HG03571 (cell line): Measurements from ENCODE around the gene STIM1.
"Not testable (repeated sequence)": the region's sequence is repeated elsewhere in the genome, so short reads cannot be mapped to it uniquely, and the experiment has no call there.

Source experiments
- ATAC-seq: cut with Tn5 transposase; IDR thresholded peaks from one replicate; pipeline ENCODE4 v1.9.1; 2021; ENCODE audit not compliant: unreplicated experiment

STIM1 gene

DNA sequence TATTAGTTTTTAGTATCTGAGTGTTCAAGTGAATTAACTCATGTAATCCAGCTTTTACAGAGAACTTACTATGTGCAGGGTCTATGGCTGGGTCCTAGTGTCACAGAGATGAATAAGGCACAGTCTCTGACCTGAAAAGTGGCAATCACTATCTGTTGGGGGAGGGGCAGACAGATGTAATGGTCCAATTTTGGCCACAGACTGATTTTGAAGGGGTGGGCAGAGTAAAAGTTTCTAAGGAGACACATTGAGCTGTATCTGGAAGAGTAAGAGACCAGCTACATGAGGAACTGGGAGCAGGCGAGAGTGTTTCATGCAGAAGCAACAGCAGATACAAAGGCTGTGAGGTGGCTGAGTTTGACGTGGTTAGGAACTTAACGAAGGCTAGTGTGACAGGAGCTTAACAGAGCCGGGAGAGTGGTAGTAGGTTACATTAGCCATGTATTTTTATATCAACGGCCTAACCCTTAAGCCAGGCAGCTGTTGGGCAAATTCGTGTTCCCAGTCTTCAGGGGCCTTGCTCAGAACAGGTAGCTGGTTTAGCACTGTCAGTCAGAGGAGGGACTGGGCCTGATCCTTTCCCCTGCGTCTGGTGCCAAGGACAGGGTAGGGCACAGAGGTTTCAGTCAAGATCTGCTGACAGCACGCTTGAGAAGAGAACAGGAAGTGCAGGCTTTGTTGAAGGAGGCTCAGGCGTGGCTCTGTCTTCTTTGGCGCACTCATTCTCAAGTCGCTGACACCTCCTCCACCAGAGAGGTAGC is 1.4 kb upstream of the STIM1 start:
- ATAC-seq, result peak; percentile 42

DNA sequence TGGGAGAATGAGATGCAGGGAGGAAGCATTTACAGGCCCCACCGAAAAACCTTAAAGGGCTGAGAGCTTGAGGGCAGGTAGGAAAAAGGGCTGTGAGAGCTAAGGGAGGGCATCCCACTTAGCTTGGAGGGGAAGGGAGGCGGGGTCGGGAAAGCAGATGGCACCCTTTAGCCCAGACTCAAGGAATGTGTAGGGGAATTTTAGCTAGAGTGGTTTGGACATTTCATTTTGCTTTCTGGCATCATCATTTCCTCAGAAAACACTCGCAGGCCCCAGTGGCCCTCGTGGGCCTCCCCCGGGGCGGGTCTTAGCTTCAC is 846 bp upstream of the STIM1 start:
- no peak for ATAC-seq

DNA sequence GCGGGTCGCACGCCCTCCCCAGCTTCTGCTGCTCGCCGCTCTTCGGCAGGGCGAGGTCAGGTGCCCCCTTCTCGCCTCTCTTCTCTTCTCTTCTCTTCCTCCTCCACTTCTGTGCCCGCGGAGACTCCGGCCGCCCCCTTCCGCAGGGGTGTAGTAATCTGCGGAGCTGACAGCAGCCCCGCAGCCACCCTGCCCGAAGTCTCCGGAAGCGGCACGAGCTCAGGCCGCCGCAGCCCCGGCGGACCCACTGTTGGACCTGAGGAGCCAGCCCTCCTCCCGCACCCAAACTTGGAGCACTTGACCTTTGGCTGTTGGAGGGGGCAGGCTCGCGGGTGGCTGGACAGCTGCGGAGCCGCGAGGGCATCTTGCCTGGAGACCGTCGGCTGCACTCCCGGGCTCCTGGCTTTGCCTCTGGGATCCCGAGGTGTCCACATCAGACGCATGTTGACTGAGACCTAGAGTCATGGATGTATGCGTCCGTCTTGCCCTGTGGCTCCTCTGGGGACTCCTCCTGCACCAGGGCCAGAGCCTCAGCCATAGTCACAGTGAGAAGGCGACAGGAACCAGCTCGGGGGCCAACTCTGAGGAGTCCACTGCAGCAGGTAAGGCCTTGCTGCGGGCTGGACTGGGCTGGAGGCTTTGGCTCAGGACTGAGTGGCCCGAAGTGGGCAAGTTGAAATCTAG is 486 bp downstream of the STIM1 start:
- ATAC-seq, result peak; percentile 16

DNA sequence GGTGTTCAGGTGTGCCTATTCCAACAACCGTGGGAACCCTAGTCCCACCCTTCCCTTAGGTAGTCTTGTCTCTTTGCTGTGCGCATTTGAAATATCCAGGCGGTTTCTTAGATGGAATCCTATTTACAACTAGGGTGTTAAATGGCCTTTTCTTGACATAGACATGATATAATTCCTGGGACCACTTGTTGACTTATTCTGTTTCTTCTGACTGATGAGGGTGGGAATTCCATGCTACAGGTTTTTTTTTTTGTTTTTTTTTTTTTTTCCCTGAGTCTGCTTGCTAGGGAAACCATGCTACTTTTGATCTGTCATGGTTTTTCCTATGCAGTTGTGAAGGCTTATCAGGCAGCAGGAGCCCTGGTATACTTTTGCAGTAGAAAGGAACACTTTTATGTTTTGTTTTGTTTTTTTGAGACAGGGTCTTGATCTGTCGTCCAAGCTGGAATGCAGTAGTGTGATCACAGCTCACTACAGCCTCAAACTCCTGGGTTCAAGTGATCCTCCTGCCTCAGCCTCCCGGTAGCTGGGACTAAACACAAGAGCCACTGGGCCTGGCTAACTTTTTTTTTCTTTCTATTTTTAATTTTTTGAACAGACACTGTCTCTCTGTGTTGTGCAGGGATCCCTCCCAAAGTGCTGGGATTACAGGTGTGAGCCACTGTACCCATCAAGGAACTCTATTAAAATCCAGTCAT is 1.5 kb downstream of the STIM1 start:
- ATAC-seq, result no peak

DNA sequence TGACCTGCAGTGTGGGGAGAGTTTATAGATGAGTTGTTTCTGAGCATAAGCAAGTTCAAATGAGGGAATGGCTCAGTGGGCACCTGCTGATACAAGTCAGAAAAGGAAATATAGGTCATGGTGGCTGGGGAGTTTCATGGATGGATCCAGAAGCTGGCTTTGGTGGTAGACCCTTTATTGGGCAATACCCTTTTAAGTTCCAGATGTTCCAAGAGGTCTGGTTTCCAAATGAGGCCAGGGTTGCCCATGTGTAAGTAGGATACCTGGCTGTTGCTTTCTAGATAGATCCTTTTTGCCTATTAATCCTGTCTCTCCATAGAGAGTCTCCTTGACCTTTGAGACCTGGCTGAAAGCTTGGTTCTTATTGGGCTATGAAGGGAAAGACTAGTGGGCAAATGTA is 2.2 kb downstream of the STIM1 start:
- no peak for ATAC-seq

DNA sequence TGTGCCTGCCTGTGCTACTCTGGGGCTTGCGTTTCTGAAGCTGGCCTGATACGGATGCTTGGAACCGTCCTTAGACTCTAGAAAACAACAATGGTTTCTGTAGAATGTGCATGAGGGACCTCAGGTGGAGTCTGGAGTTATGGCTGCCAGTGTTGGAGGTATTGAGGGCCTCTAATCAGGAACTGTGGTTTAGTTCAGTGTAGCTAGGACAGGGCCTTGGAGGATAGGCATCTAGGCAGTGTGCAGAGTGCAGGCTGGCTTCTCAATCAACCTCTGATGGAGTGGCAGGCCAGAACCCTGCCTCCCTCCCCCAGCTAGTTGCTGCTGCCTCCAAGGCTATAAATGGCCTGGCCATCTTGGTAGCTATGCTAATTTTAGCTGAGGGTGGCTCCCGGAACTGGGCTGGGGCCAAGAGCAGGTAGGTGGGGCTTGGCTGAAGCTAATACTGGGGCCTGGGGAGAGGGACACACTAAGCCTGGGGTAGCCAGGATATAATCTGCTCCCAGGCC is 4.0 kb downstream of the STIM1 start:
- ATAC-seq, result peak; percentile 22

DNA sequence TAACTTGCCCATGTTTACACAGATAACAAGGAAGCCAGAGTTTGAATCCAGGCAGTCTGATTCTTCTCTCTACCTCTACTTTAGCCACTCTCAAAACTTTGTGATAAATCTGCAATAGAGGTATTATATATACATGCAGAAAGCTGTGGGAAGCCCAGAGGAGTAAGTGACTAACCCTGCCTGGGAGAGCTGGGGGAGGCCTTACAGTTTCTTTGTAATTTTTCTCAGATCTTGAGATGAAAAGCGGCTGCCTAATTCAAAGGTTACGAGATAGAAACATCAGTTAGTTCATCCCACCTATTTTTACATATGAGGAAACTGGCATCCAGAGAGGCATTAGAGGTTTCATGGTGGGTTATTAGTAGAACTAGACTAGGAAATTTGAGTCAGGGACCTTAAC is 4.9 kb downstream of the STIM1 start:
- no peak for ATAC-seq

DNA sequence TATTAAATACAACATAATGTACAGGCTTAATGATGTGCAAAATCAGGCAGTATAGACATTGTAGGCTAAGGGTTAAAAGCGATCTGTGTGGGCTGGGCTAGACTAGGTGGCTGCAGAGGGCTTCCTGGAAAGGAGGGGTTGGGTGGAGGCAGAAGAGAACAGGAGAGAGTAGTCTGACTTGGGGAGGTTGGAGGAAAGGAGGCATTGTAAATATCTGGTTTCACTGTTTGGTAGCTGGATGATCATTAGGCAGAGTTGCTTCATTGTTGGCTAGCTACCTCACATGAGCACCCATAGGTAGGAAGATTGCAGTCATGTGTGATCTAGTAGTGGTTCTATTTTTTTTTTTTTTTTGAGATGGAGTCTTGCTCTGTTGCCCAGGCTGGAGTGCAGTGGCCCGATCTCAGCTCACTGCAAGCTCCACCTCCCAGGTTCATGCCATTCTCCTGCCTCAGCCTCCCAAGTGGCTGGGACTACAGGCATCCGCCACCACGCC is 5.5 kb downstream of the STIM1 start:
- not testable (repeated sequence) for ATAC-seq

DNA sequence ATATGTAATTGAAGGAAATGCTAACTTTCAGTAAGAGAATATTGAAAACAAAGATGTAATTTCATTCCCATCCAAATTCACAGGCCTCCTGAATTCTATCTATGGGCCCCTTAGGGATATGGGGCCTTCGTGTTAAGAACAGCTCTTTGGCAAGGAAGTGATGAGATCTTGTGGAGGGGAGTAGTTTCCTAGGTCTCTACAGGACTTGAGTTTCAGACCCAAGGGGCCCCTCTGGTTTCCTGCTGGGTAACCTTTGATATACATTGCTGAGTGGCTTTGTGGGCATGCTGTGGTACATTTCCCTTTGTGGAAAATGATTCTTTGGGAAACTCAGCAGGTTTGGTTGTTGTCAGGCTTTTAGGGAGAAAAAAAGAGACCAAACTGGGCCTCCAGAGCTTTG is 6.2 kb downstream of the STIM1 start:
- no peak for ATAC-seq

DNA sequence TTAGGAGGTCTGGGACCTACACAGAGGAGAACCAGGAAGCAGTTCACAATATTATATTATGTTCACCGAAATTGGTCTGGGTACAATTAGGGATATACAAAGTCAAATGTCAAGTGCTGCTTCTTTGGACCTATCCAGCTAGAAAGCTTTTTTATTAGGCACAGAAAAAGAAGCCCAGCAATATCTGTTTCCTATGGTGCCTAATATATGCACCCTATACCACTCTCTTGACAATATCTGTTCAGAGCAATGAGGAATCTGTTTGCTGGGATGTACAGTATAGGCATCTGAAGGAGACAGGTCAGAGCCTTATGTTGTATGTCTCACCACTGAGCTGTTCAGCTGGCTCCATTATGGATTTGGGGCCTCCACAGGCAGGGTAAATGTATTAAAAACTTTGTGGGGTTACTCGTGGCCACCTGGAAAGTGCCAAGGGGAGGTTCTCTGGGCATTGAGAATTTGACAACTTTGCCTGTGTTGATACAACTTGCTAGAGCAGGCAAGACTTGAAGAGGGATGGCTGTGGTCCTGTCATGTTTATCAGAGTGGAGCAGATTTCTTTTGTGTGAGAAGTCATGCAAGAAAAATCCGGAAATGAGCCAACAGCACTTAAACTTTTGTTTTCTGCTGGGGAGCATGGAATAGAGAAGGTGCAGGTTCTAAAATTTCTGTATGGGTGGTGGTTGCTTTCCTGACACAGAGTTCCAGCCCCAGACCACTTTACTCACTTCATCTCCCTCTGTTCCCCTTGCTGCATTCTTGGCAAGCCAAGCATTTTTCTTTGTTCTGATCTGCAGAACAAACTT is 10.1 kb downstream of the STIM1 start:
- no peak for ATAC-seq

DNA sequence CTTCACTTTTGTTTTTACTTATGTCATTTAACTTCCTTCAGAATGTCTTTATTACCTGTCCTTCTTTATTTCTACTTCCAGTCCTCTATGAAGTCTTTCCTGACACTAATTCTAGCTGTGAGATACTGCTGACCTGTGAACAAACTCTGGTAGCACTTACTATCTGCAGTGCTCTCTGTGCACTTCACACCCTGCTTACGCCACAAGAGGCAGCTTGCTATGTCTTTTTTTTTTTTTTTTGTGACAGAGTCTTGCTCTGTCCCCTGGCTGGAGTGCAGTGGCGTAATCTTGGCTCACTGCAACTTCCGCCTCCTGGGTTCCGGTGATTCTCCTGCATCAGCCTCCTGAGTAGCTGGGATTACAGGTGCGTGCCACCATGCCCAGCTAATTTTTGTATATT is 10.7 kb downstream of the STIM1 start:
- ATAC-seq, result no peak

DNA sequence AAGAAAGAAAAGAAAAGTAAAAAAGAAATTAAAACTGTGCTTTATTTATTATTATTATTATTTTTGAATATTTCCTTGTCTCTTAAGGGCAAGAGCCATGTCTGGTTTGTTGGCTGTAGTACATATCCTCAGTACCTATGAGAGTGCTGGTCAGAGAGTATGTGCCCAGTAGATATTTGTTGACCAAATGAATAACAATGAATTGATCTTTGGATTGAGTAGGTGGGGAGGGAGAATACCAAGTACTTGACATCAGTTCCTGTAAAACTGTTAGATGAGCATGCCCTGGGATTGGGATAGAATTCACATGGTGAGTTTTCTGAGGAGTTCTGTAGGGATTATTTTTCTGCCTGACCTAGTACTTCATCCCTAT is 11.4 kb downstream of the STIM1 start:
- no peak for ATAC-seq

DNA sequence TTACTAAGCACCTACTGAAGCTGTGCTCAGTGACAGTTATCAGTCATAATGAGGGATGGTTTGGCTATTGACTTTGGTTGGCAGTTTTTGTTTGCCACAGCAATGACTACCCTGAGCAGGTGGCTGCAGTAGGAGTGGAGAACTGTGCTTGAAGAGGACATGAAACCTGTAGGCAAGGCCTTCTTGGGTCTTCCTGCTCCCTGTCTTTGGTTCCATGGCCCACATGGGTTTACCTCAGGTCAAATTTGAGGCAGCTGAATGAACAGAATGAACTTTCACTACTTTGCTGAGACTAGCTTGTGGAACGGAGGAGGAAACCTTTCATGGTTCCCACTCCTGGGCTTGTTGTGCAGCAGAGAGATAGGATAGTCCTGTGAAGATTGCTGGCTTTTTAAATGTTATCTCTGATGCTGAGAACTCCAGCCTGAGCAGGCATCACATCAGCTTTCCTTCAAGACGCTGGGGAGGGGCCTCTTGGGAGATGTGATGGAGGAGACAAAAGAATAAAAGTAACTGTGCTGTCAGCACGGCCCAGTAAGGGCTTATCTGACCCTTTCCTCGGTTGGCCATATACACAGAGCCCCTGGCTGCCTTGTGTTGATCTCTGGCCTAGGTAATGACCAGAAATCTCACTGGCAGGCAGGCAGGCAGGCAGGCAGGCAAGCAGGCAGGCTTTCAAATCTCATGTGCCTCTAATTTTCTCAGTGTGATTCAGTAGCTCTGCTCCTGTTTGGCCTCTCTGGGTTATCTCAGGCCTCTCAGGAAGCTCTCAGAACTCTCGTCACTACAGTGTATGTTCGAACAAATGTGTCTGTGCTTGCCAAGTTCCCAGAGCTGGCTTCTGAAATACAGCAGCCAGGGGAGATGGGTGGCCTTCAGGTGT is 12.0 kb downstream of the STIM1 start:
- ATAC-seq, result peak; percentile 70

DNA sequence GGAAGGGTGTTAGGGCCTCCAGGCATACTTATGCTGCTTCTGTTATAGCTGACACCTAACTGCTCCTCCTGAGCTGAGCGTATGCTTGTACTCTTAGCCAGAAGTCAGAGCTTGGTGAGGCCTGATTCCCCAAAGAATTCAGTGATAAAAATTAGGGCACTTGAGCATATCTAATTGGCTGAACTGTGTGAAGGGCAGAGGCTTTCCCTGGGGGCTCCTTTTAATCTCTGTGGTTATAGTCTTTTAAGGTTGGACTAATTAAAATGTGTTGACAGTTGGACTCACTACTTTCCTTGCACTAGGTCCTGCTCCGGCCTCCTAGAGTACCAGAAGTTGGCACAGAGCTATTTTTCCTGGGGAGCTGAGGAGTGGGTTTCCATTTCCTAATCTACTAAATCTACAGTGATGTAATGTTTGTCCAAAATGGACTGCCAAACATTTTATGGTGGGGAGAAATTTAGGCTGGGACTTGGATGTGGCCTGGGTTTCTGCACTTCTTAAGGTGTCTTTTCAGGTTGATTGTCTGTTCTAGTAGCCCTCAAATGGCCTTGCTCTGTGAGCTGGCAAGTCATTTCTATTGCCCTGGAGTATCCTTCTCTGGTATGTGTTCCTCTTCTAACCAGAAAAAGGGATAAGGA is 18.4 kb downstream of the STIM1 start:
- ATAC-seq, result no peak

DNA sequence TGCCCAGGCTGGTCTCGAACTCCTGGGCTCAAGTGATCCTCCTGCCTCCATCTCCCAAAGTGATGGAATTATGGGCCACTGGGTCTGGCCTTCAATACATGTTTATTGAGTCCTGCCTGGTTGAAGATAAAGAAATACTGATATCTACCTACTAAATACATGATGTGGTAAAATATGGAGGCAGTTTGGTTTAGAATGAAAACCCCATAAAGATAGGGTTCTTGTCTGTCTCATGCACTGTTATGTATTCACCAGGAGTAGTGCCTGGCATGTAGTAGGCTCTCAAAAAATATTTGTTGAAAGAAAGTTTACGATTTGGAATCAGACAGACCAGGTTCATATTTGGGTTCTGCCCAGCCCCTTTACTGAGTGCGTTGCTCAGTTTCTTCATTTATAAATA is 21.1 kb downstream of the STIM1 start:
- ATAC-seq, result no peak

DNA sequence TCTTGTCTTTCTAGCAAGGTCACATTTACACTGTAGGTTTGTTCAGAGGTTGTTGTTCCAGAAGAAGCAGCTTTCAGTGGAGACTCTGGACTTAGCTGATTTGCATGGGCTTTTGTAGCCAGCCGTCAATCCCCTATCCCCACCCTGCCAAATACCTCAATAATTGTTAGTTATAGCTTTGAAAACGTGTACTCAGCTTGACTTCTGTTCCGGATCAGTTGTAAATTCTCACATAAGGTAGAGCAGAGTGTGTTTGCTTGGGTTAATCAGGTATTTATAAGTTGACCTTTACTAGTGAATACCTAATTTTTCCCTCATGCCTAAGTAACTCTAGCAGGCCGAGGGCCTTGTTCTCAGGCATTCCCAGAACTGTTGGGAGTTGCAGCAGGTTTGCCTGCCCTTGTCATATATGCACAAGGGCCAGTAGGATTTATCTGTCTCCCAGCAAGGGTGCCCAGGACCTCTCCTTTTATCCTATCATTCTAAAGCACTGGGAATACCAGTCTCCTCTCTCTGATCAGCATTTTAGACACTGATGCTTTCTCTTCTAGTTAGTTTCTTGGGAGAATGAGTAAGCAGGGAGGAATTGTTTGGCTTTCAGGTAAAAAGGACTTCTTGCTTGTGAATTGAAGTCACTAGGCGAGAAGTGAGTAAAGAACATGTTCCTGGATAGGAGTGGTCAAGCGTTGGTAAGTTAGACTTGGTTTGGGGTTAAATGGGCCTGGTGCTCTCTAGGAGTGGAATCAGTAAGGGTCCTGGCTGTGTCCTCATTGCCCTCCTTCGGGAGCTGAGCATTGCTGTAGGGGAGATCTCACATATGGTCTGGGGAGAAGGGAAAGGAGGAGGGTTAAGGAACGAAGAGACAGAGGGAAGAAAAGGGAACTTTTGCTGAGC is 22.1 kb downstream of the STIM1 start:
- ATAC-seq, result no peak

DNA sequence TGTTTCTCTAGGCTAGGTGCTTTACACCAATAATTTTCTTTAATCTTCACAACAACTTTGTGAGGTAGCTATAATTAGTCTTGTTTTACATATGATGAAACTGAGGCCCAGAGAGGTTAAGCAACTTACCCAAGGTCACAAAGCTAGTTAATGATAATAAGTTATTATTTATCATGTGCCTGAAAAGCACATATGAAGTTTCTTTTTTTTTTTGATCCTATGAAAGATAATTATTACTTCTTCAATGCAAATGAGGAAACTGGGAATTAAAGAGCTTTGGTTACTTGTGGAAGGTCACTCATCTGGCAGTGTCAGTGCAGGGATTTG is 22.8 kb downstream of the STIM1 start:
- ATAC-seq, result no peak

DNA sequence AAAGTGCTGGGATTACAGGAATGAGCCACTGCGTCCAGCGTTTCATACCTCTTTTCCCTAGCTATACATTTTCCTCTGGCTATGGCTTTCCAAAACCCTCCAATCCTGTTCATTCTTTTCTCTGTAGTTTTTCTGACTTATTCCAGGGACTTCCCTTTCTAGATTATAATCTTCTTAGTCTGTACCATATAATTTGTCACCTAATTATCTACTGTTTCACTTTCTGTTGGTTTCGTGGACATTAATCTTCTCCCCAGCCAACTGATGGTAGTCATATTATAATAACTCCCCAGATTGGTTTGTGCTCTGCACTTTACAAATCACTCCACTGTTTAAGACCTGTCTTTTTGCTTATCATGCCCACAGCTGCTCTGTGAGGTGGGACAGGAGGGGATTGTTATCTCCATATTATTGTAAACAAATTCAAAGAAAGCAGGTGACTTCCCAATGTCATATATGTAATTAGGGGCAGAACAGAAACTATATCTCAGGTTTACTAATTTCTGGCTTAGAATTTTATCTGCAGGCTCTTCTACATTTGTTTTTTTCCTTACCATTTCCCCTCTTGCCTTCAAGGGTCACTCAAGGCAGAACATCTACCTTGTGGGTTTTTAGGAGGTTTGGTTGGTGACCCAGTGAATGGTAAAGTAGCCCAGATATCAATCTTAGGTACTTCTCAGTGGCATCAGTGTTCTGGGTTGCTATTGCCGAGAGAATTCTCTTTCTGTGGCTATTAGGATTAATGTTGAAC is 23.9 kb downstream of the STIM1 start:
- ATAC-seq, result peak; percentile 19
